ENCODE results near the gene GOLGA6C. TPM values are rescaled to one million over a fixed set of nuclear protein-coding genes. Genes with fewer than 3 reads are reported as not detected.

GOLGA6C gene
- total RNA-seq, 1 experiment from 2014 or later, result not detected

DNA sequence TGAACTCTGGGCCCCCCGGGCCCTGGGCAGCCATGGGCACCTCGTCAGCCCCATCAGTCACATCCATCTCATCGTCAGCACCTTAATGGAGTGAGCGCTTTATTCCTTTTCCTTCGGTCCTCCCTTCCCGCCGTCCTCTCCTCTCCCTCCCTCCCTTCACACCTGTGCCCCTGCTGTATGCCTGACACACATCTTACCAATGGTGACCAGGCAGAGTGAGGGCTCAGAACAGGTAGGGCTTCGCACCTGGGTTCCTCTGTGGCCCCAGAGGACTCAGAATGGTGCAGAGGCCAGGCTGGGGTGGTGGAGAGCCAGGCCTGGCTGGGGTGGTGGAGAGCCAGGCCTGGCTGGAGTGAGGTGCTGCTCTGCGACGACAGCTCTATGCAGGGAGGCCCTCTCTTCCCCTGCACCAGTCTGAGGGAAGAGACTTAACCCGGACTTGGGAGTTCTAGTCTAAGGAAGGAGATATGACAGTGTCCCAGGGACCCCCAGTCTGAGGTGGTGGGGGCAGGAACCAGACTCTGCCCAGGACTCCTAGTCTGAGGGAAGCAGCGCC, 44.8 kb upstream of the GOLGA6C start:
- Histone ChIP-seq H3K9me2 (ENCODE audit: insufficient read depth) (no peaks in the 10 kb centered on the region), H2AFZ (ENCODE audit: low read depth, low read length, poor library complexity, severe bottlenecking) (no peak overlapping the region), H3K36me3 (ENCODE audit: control insufficient read depth in 1 of 2, insufficient read depth in 2 of 2, low read length in 2 of 2) (peaks cover 26 to 48% of the 10 kb centered on the region in 2 experiments; a peak in 3 of 4 replicates), H3K4me2 (ENCODE audit: low read length) (no peak overlapping the region), H3K27me3 (ENCODE audit: insufficient read depth, low read length) (no peaks in the 10 kb centered on the region), H3K4me3 (replicated peaks in 1 of 2; ENCODE audit: low read depth in 1 of 2, low read length in 2 of 2) (no peak overlapping the region), H3K4me1 (ENCODE audit: control insufficient read depth in 1 of 2, insufficient read depth in 2 of 2, low read length in 2 of 2) (no peaks in the 10 kb centered on the region), H4K20me1 (ENCODE audit: insufficient read depth) (peaks cover 10% of the 10 kb centered on the region; the same call in 1 of the 2 replicates), H3K79me2 (ENCODE audit: insufficient read depth, low read length) (peaks cover 42% of the 10 kb centered on the region), H3K9me3 (ENCODE audit: control insufficient read depth in 1 of 2, insufficient read depth in 1 of 2, low read depth in 1 of 2, low read length in 2 of 2) (no peaks in the 10 kb centered on the region), H3K27ac (ENCODE audit: low read depth, low read length) (no peak overlapping the region), H3K9ac (ENCODE audit: low read length) (no peak overlapping the region)
- RAD21 ChIA-PET (ENCODE audit: low non-redundant PET in 1 of 2, low total read pairs in 2 of 2, uncharacterized antibody in 2 of 2, unreplicated experiment in 2 of 2), result interaction anchor here in 1 of 2 experiments (0.6 kb wide), 1 partner anchor 139 kb away, joined by 4 read pairs; no protein-coding TSS in a partner anchor
- no peak for TF ChIP-seq RAD21 (IDR thresholded peaks at IDR 0.05; ENCODE audit: low read depth)
- no peak for TF ChIP-seq CEBPB (IDR thresholded peaks at IDR 0.05; ENCODE audit: low read depth)
- TF ChIP-seq ELF1 (IDR thresholded peaks at IDR 0.05; ENCODE audit: borderline replicate concordance, low read depth), result no peak
- no peak for TF ChIP-seq POLR2A (IDR thresholded peaks at IDR 0.05; ENCODE audit: borderline replicate concordance, extremely low read depth, insufficient read depth, insufficient read length)
- no peak for TF ChIP-seq SP1 (IDR thresholded peaks at IDR 0.05; ENCODE audit: low read depth)
- TF ChIP-seq JUND (IDR thresholded peaks at IDR 0.05), result no peak
- no peak for TF ChIP-seq EGR1 (IDR thresholded peaks at IDR 0.05; ENCODE audit: low read depth)
- TF ChIP-seq, protein P1, sequence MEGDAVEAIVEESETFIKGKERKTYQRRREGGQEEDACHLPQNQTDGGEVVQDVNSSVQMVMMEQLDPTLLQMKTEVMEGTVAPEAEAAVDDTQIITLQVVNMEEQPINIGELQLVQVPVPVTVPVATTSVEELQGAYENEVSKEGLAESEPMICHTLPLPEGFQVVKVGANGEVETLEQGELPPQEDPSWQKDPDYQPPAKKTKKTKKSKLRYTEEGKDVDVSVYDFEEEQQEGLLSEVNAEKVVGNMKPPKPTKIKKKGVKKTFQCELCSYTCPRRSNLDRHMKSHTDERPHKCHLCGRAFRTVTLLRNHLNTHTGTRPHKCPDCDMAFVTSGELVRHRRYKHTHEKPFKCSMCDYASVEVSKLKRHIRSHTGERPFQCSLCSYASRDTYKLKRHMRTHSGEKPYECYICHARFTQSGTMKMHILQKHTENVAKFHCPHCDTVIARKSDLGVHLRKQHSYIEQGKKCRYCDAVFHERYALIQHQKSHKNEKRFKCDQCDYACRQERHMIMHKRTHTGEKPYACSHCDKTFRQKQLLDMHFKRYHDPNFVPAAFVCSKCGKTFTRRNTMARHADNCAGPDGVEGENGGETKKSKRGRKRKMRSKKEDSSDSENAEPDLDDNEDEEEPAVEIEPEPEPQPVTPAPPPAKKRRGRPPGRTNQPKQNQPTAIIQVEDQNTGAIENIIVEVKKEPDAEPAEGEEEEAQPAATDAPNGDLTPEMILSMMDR (IDR thresholded peaks at IDR 0.05 in 2 of 3, conservative IDR thresholded peaks at IDR 0.05 in 1 of 3; ENCODE audit: borderline replicate concordance in 1 of 3, insufficient read depth in 1 of 3, low read depth in 2 of 3, low read length in 2 of 3), result no peak
- TF ChIP-seq YY1 (IDR thresholded peaks at IDR 0.05; ENCODE audit: extremely low read depth, insufficient replicate concordance, low read depth, low read length), result no peak
- intact Hi-C loops (cut with micrococcal nuclease), result no loop called here
- ATAC-seq, result peak; percentile 28
- BruUV-seq (replicated peaks), result no TSS peak
- POLR2A ChIA-PET, result no interaction called here
- no peak for DNase-seq (ENCODE audit: low read depth, low spot score)
- CTCF ChIA-PET, result no interaction called here
